HG02870 (cell line): ENCODE data around the gene SLC6A4.
A peak's percentile ranks its signal among the peaks of the same experiment; 100 is the strongest.
"Not testable (repeated sequence)": the region's sequence is repeated elsewhere in the genome, so short reads cannot be mapped to it uniquely, and the experiment has no call there.

ENCODE experiments used
- ATAC-seq: cut with Tn5 transposase; IDR thresholded peaks from one replicate; pipeline ENCODE4 v1.9.1; 2021; ENCODE audit warnings: mild to moderate bottlenecking, moderate library complexity; ENCODE audit not compliant: unreplicated experiment

The SLC6A4 gene

DNA sequence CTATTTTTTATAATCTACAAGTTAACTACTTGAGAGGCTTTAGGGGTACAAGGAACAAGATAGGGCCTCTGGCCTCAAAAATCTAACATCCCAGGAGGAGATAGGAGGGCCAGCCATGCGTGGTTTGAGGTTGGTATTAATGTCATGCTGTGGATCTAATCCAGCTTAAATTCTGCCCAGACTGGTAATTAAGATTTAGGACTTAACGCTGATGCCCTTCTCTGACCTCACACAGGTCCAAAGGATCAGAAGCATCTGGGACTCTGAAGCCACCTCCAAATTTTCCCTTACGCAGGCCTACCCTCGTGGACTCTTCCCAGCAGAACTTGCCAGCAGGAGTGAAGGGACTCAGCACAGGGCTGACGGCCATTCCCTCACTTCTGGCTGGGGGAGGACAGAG, 15.1 kb downstream of the SLC6A4 start:
- no peak for ATAC-seq

DNA sequence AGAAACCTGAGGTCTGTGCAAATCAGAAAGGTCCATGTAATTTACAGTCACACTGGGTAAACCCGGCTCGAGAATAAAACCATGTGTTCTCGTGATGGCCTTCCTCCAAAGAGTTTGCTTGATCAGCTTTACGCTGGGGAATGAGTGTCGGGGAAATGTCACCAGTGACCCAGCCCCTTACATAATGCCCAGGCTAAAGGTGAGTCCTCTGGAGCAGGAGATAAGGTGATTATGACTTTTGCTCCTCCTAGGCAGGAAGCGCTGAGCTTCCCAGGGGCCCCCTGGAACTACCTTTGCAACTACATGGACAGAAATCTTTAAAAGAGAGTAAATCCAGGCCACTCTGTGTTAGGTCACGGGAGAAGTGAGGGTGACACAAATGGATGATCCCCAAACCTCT, 15.7 kb downstream of the SLC6A4 start:
- ATAC-seq = no peak

DNA sequence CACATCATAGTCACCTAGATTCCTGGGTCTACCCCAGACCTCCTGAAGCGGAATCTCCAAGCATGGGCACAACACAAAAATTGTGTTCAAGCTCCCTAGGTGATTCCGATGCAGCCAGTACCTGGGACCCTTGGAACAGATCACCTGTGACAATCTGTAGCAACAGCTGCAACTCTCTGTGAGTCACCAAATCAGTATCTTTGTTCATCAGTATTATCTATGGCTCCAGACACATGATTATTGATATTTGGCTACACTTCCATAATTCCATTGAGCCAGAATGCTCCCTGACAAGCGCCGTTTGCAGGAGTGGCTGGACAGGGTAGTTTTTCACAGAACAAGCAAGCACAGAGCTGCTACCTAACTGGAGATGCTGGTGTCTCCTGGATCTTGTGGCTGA, 16.2 kb downstream of the SLC6A4 start:
- ATAC-seq = no peak

DNA sequence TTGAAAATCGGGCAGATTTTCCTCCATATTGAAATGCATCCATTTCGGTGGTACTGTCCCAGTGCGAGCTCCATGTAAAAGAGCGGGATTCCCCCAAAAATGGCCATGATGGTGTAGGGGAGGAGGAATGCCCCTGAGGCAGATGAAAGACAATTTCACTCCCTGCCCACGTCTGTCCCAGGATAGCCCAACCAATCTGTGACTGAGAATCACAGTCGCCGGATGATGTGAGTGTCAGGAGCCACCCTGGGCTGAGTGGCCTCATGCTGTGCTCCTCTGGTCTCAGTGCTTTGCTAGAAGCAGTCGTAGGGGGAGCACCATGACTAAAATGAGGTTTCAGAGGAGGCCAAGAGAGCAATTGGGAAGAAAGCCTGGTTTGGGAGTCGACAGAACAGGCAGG, 16.7 kb downstream of the SLC6A4 start:
- ATAC-seq = no peak

DNA sequence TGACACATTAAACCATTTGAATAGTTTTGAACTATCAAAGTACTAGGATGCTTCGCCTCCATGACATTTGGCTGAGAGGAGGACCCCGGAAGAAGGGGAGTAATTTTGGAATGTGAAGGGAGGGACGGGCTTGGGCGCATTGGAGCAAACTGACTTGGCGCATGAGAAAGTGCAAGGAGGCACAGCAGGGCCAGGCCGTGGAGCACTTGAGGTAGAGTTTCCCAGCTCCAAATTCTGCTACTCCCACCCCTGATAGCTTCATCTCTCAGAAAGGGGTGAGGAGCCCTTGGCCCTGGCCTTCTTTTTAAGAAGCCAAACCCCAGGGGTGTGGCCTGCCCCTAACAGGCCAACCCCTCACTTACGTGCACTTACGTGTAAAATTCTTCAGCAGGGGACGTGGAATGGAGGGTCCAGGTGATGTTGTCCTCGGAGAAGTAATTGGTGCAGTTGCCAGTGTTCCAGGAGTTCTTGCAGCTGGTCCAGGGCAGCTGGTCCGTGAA, 17.7 kb downstream of the SLC6A4 start:
- ATAC-seq = no peak

DNA sequence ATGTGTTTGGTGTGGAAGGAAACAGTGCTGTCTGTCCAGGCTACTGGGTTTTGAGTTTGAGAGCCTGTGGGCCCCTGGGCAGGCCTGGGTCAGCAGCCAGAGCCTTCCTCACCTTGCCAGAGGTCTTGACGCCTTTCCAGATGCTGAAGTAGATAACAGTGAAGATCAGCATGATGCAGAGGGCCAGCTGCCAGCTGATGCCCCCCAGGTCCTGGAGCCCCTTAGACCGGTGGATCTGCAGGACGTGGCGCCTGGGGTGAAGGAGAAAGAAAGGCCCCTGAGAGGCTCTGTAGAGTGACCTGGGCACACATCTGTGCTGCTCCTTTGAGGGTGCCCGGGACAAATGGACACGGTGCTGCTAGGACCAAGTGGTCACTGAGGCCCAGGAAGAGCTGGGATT, 18.4 kb downstream of the SLC6A4 start:
- no peak for ATAC-seq

DNA sequence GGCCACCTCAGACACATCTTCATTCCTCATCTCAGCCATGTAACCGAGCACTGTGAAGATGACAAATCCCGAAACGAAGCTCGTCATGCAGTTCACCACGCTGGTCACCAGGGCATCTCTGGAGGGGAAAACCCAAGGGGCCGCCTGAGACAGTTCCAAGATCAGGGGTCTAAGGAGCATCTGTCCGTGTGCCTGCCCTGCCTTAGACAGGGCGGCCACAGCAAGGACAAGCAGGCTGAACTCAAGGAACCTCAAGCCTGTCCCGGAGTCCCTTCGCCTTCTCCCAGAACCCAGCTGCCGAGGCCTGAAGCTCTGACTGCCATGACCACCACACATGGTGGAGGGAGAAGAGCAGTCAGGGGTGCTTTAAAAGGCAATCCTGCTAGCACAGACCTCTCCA, 22.7 kb downstream of the SLC6A4 start:
- peak; percentile 79 for ATAC-seq

DNA sequence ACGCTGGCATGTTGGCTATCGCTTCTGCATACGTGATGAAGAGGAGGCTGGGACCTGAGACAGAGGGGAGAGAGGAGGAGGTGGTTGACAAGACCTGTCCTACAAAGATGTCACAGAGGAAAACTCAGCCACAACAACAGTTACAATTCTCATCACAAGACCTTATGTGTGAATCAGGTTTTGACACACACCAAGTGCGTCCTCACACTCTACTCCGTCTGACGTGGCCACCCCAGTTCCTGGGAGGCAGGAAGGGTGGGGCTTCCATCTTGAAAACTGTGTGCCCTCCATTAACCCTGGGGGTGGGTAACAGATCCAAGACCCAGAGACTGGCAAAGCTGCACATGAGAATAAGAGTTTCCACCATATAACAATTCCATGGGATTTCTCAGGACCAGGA, 24.1 kb downstream of the SLC6A4 start:
- no peak for ATAC-seq

DNA sequence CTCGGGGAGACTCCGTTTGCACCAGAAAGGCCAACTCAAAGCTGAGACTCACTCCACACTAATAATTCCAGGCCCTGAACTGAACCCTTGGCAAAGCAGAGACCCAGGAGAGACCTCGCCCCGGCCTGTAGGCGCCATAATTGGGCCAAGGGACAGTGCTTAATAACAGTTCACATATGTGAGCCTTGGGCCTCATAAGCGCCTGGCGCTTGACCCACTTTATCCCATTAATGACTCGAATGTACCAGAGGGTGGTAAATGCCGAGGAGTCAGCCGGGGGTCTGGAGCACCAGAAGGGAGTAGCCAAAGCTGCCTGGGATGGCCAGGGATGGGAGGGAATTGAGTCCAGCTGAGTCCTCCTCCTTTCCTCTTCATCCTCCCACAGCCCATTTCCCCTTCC, 24.6 kb downstream of the SLC6A4 start:
- ATAC-seq = no peak

DNA sequence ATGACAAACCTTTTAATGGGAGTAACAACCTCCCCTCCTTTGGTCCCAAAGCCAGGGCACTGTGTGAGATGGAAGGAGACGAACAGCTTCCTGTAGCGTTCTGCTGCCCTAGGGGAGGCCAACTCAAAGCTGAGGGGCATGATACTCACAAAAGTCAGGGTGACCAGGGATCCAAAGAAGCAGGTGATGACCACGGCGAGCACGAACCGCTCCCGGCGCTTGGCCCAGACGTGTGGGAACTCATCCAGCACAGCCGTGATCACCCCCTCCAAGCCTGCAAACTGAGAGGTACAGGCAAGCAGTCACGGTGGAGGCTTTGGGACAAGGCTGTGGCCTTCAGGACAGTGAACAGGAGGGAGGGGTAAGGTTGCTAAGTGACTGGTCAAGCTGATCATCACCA, 25.1 kb downstream of the SLC6A4 start:
- ATAC-seq = no peak

DNA sequence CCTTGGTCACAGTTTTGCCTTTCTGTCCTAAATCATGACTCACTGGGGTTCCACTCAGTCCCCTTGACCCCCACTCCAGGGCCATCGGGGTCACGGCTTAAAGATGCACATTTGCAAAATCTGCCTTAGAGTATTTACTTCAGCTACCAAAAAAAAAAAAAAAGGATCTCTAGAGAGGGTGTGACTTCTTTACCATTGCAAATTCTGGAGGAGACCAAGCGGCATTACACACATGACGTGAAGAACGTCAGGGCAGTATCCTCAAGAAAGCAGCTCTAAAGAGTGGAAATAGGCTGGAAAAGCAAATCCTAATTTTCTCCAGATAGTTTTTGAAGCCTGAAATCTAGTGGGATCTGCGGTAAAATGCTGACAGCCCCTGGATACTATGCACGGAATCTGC, 25.6 kb downstream of the SLC6A4 start:
- ATAC-seq = no peak

DNA sequence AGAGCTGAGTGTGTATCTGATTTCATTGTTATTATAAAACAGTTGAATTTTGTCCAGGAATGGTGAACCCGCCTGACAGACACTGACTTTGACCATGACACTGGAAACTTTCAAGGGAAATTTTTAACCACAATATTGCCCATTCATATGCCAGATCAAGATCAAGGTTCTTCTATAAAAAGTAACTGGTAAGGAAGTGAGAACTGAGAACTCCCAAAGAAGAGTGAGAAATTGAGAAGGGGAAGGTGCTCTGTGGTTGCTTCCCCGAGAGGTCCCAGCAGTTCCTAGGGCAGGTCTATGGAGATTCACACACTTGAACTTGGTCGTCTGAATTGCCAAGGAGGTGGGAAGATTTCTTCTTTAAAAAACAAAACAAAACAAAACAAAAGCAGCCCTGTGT, 27.3 kb downstream of the SLC6A4 start:
- no peak for ATAC-seq

DNA sequence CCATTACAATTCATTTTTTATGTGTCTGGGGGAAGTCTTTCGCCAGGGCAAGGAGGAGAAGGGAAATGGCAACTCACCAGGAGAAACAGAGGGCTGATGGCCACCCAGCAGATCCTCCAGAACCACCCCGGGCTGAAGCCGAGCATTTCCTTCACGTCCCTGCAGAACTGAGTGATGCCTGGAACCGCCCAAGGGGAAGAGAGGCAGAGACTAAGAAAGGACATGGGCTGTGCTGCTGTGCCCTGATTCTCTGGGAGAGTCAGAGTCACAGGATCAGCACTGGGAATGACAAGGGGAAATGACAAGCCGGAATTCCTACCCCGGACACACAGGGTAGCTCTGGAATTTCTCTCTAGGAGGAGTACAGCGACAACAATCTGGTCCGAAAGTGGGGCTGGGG, 27.8 kb downstream of the SLC6A4 start:
- no peak for ATAC-seq

DNA sequence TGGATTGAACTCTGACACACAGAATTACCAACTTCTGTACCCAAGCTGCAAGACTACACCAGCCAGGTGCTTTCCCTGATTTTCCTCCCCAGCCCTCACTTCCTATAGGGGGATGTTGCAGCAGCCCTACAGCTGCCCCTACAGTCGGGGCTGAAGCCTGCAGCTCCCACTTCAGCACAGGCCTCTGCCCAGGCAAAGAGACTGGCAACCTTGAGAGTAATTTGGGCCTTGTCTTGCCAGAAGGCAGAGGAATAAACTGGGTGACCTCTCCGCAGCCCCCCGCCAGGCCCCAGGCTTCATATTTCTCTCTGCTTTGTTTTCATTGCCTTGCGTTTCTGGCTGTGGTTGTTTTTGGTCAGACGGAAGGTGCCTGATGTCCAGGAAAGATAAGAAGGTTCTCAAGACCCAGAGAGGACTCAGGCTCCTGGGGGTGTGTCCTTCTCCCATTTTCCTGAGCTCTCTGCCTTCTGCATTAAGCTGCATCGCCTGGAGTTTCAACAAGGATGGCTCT, 32.0 kb downstream of the SLC6A4 start:
- no peak for ATAC-seq

DNA sequence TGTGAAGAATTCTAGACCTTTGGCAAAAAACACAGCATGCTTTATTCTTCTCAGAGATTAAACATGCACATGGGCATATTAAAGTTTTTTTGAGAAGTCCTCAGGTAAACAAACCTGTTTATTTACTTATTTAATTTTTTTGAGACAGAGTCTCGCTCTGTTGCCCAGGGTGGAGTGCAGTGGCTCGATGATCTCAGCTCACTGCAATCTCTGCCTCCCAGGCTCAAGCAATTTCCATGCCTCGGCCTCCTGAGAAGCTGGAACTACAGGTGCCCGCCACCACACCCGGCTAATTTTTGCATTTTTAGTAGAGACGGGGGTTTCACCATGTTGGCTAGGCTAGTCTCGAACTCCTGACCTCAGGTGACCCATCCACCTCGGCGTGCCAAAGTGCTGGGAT, 34.8 kb downstream of the SLC6A4 start:
- ATAC-seq = not testable (repeated sequence)

DNA sequence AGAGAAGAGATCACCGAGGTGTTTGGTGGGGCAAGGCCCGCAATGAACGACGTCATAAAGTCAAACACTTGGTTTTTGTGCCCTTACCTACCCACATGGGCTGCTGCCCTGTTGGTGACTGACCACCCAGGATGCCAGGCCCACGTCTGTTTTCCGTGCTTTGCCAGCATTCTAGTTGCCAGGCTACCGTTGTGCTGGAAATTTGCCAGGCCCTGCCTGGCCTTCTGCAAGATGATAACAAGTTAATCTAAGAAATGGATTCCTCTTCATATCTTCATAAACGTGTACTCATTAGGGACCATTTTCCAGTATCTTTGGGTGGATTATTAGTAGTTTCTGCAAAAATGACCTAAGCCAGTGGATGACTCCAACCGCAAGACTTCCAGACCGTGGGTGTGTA, 35.4 kb downstream of the SLC6A4 start:
- ATAC-seq = no peak

DNA sequence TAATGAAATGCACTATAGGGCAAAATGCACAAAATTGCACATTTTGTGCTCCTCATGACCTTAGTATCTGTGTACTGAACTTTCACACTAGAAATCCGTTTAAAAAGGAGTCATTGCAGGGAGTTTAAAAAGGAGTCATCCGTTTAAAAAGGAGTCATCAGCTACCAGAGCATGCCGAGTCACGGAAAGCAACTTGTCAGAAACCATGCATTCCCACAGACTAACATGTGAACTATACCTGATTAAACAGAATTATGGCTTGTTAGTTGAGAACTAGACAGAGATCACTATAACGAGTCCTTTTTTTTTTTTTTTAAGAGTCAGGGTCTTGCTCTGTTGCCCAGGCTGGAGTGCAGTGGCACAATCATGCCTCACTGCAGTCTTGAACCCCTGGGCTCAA, 35.9 kb downstream of the SLC6A4 start:
- ATAC-seq = no peak

DNA sequence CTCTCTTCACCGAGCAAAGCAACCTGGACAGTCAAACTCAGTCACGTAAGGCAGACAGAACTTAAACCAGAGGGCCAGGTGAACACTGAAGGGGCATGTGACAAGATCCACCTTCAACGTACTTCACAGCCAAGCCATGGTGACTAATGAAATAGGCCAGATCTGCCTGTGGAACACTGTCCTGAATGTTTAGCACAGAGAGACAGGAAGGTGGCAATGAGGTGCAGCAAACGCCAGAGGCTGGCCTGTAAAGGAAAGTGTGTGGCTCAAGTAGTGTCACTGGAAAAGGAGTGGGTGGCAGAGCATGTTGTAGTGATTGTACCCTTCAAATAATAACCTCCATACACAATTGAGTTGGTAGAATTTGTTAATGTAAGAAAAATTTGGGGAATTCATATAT, 38.1 kb downstream of the SLC6A4 start:
- ATAC-seq = no peak

DNA sequence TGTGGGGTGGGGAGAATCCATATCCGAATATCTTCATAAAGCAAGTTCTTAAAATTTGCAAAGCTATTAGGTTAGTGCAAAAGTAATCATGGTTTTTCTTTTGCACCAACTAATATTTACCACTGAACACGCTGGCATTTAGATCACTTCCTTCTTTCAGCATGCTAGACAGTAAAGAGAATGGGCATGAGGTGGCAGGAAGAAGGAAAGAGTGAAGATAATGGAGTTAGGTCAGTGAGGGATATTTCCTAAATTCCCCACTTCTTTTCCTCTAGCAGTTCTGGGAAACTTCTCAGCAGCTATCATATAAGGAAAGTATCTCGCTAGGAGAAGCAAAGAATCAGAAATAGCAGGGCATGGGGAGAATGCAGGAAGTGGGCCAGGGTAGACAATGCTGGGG, 39.0 kb downstream of the SLC6A4 start:
- no peak for ATAC-seq

DNA sequence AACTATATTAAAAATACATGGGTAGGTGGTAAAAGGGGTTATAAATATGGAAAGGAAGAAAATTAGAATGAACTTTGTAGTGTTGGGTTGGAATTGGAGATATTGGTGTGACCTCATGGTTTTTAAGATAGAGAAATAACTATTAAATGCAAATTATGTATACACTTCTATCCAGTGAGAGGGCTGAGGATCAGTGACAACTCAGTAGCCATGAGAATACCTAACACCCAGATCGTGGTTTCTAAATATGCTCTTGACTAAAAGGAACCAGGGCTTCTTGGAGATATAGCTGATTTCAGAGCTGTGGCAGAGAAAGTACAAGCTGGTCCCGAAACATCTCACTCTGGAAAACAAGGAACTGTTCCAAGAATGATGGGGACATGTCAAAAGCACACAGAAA, 44.4 kb downstream of the SLC6A4 start:
- ATAC-seq = no peak

DNA sequence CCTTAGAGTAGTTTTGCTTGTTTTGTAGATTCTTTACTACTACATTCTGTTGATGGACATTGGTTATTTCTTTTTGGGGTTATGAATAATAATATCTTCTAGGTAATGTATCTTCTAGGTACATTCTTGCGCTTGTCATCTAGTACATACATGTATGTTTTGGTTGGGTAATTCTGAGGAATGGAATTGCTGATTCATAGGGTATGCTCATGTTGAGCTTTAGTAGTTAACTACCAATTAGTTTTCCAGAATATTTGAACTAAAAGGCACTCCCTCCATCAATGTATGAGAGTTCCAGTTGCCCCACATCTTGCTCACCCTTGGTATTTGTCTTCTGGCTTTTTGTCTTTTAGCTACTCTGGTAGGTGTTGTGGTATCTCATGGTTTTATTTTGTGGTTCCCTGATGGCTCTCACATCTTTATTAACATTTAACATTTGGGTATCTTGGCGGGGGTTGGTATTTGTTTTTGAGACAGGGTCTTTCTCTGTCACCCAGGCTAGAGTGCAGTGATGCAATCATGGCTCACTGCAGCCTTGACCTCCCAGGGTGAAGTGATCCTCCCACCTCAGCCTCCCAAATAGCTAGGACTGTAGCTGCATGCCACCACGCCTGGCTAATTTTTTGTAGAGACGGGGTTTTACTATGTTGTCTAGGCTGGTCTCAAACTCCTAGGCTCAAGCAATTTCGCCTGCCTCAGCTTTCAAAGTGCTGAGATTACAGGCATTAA, 47.1 kb downstream of the SLC6A4 start:
- ATAC-seq = no peak

DNA sequence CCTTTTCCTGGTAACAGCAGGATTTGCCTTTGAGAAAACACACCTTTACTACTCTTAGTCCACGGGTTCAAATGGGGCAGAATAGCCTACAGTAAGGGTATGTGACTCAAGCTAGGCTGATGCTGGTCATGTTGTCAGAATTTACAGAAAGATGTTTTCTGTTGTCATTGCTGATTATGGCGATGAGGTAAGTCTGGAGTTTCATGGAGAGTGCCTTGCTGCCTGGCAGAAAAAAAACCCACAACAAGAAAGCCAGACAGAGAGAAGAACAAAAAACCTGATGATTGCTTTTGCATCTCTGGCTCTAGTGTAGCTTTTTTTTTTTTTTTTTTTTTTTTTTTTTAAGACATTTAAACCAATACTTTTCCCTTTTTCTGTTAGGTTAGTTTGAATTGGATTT, 47.9 kb downstream of the SLC6A4 start:
- ATAC-seq = no peak

DNA sequence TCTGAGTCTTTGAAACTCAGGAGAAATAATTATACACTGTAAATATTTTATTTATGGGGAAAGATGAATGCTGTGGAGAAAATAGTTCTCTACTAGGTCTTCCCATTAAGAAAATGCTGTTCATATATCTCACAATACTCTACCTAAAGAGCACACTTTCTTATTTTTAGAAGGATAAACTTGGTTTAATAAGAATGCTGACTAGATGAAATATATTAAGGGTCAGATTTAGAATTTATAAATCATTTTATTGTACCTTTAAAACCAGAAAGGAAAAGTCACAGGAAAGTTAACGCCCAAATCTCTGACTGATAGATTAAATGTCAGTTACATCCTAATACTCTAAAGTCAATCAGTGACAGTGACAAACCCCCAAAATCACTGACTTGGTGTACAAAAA, 48.7 kb downstream of the SLC6A4 start:
- ATAC-seq = no peak
